GM19395 (cell line): Measurements from ENCODE around the gene NANOS3.
A peak's percentile ranks its signal among the peaks of the same experiment; 100 is the strongest.

Experiments used
- ATAC-seq: cut with Tn5 transposase; IDR thresholded peaks from one replicate; pipeline ENCODE4 v1.9.1; 2021; ENCODE audit warnings: mild to moderate bottlenecking, moderate library complexity; ENCODE audit not compliant: unreplicated experiment

NANOS3 gene

GRCh38 chr19:13864667-13865570 is 12.0 kb upstream of the NANOS3 start:
- ATAC-seq, result no peak

GRCh38 chr19:13865571-13866462 is 11.1 kb upstream of the NANOS3 start:
- no peak for ATAC-seq

- ATAC-seq, result no peak
Measured at GRCh38 chr19:13866463-13867046, 10.4 kb upstream of the NANOS3 start.

- ATAC-seq, result no peak
Measured at GRCh38 chr19:13868663-13869062, 8.3 kb upstream of the NANOS3 start.

GRCh38 chr19:13869281-13869680 is 7.7 kb upstream of the NANOS3 start:
- no peak for ATAC-seq

GRCh38 chr19:13870873-13871272 is 6.1 kb upstream of the NANOS3 start:
- ATAC-seq, result no peak

- no peak for ATAC-seq
Measured at GRCh38 chr19:13872339-13872694, 4.6 kb upstream of the NANOS3 start.

GRCh38 chr19:13872695-13873389 is 4.1 kb upstream of the NANOS3 start:
- ATAC-seq, result no peak

GRCh38 chr19:13873834-13874515 is 3.0 kb upstream of the NANOS3 start:
- no peak for ATAC-seq

- ATAC-seq, result no peak
Measured at GRCh38 chr19:13875824-13876223, 1.1 kb upstream of the NANOS3 start.

GRCh38 chr19:13877303-13877702 is 369 bp downstream of the NANOS3 start:
- no peak for ATAC-seq

GRCh38 chr19:13880059-13881043 is 3.4 kb downstream of the NANOS3 start:
- peak; percentile 77 for ATAC-seq

GRCh38 chr19:13881251-13881691 is 4.3 kb downstream of the NANOS3 start:
- ATAC-seq, result no peak

GRCh38 chr19:13881692-13882418 is 4.9 kb downstream of the NANOS3 start:
- ATAC-seq, result no peak

GRCh38 chr19:13882419-13882795 is 5.5 kb downstream of the NANOS3 start:
- ATAC-seq, result no peak

GRCh38 chr19:13882836-13883235 is 5.9 kb downstream of the NANOS3 start:
- no peak for ATAC-seq

GRCh38 chr19:13883516-13884064 is 6.7 kb downstream of the NANOS3 start:
- ATAC-seq, result no peak
